KMS-11 (cell line): Measurements from ENCODE around the gene ASIP.
"Not testable (repeated sequence)": the region's sequence is repeated elsewhere in the genome, so short reads cannot be mapped to it uniquely, and the experiment has no call there.

ENCODE experiments used
- H2AFZ ChIP-seq: fragments of 200-600 bp; sonication (generic); 2 replicates; pipeline ENCODE4 v1.6.1; 2016; ENCODE audit warnings: antibody characterized with exemption, mixed run types, low read depth
- H3K27ac ChIP-seq: fragments of 200-600 bp; sonication (generic); 2 replicates; pipeline ENCODE4 v1.6.1; 2016; ENCODE audit warnings: mild to moderate bottlenecking, mixed run types
- H3K27me3 ChIP-seq: fragments of 200-600 bp; sonication (generic); 2 replicates; pipeline ENCODE4 v1.6.1; 2017; ENCODE audit warnings: mild to moderate bottlenecking, low read depth, mixed run types, moderate library complexity; ENCODE audit not compliant: insufficient read depth
- H3K36me3 ChIP-seq: fragments of 200-600 bp; sonication (generic); 2 replicates; pipeline ENCODE4 v1.6.1; 2017; ENCODE audit warnings: mild to moderate bottlenecking, mixed run types; ENCODE audit not compliant: insufficient read depth
- H3K4me1 ChIP-seq: fragments of 200-600 bp; sonication (generic); 2 replicates; pipeline ENCODE4 v1.6.1; 2016; ENCODE audit warnings: mild to moderate bottlenecking, low read depth, mixed run types; ENCODE audit not compliant: poor library complexity, severe bottlenecking
- H3K4me2 ChIP-seq: fragments of 200-600 bp; sonication (generic); 2 replicates; pipeline ENCODE4 v1.7.0; 2016; ENCODE audit warnings: mild to moderate bottlenecking, mixed run types
- H3K4me3 ChIP-seq: fragments of 200-600 bp; sonication (generic); IDR thresholded peaks from 2 replicates; pipeline ENCODE4 v1.6.1; 2017; ENCODE audit warnings: low read depth, low read length, mixed read lengths; ENCODE audit not compliant: insufficient read depth
- H3K79me2 ChIP-seq: fragments of 200-600 bp; sonication (generic); 2 replicates; pipeline ENCODE4 v1.6.1; 2016; ENCODE audit warnings: low read depth, mixed run types; ENCODE audit not compliant: insufficient read depth
- H3K9ac ChIP-seq: fragments of 200-600 bp; sonication (generic); 2 replicates; pipeline ENCODE4 v1.6.1; 2016; ENCODE audit warnings: mild to moderate bottlenecking, mixed run types
- H4K20me1 ChIP-seq: fragments of 200-600 bp; sonication (generic); 2 replicates; pipeline ENCODE4 v1.6.1; 2016; ENCODE audit warnings: mild to moderate bottlenecking, mixed run types; ENCODE audit not compliant: insufficient read depth
- TF ChIP-seq, protein P1 (sequence below): fragments of 200-600 bp; sonication (generic); conservative IDR thresholded peaks from 2 replicates; pipeline ENCODE4 v1.6.1; 2017; ENCODE audit warnings: low read depth, mild to moderate bottlenecking, antibody characterized with exemption, low read length, moderate library complexity, mixed read lengths

ASIP gene

GRCh38 chr20:34235875-34236274 is 5.3 kb upstream of the ASIP start:
- H3K27ac ChIP-seq, result no peak overlapping the region
- H3K36me3 ChIP-seq, result no peaks in the 10 kb centered on the region
- H2AFZ ChIP-seq, result no peak overlapping the region
- TF ChIP-seq, protein P1, sequence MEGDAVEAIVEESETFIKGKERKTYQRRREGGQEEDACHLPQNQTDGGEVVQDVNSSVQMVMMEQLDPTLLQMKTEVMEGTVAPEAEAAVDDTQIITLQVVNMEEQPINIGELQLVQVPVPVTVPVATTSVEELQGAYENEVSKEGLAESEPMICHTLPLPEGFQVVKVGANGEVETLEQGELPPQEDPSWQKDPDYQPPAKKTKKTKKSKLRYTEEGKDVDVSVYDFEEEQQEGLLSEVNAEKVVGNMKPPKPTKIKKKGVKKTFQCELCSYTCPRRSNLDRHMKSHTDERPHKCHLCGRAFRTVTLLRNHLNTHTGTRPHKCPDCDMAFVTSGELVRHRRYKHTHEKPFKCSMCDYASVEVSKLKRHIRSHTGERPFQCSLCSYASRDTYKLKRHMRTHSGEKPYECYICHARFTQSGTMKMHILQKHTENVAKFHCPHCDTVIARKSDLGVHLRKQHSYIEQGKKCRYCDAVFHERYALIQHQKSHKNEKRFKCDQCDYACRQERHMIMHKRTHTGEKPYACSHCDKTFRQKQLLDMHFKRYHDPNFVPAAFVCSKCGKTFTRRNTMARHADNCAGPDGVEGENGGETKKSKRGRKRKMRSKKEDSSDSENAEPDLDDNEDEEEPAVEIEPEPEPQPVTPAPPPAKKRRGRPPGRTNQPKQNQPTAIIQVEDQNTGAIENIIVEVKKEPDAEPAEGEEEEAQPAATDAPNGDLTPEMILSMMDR, result no peak
- H3K79me2 ChIP-seq, result no peaks in the 10 kb centered on the region
- no peak overlapping the region for H3K4me3 ChIP-seq
- no peaks in the 10 kb centered on the region for H4K20me1 ChIP-seq
- no peak overlapping the region for H3K9ac ChIP-seq
- no peak overlapping the region for H3K4me2 ChIP-seq
- H3K27me3 ChIP-seq, result no peaks in the 10 kb centered on the region
- H3K4me1 ChIP-seq, result peaks cover 13% of the 10 kb centered on the region

- H3K4me1 ChIP-seq, result peaks cover 32% of the 10 kb centered on the region
- no peak overlapping the region for H2AFZ ChIP-seq
- H3K27ac ChIP-seq, result no peak overlapping the region
- no peaks in the 10 kb centered on the region for H3K79me2 ChIP-seq
- H3K27me3 ChIP-seq, result no peaks in the 10 kb centered on the region
- no peak overlapping the region for H3K9ac ChIP-seq
- TF ChIP-seq, protein P1, result no peak
- no peaks in the 10 kb centered on the region for H4K20me1 ChIP-seq
- no peak overlapping the region for H3K4me3 ChIP-seq
- H3K36me3 ChIP-seq, result no peaks in the 10 kb centered on the region
- H3K4me2 ChIP-seq, result no peak overlapping the region
These were observed 3.3 kb upstream of the ASIP start for GRCh38 chr20:34237942-34238341.

- no peaks in the 10 kb centered on the region for H3K27me3 ChIP-seq
- H3K79me2 ChIP-seq, result no peaks in the 10 kb centered on the region
- no peak overlapping the region; the same call in 1 of the 2 replicates for H3K4me2 ChIP-seq
- H3K36me3 ChIP-seq, result no peaks in the 10 kb centered on the region
- H4K20me1 ChIP-seq, result no peaks in the 10 kb centered on the region
- no peak overlapping the region for H3K27ac ChIP-seq
- no peak overlapping the region for H3K4me3 ChIP-seq
- TF ChIP-seq, protein P1, result no peak
- no peak overlapping the region for H2AFZ ChIP-seq
- H3K4me1 ChIP-seq, result peaks cover 32% of the 10 kb centered on the region
- H3K9ac ChIP-seq, result no peak overlapping the region
These were observed 1.1 kb upstream of the ASIP start for GRCh38 chr20:34240121-34240520.

DNA sequence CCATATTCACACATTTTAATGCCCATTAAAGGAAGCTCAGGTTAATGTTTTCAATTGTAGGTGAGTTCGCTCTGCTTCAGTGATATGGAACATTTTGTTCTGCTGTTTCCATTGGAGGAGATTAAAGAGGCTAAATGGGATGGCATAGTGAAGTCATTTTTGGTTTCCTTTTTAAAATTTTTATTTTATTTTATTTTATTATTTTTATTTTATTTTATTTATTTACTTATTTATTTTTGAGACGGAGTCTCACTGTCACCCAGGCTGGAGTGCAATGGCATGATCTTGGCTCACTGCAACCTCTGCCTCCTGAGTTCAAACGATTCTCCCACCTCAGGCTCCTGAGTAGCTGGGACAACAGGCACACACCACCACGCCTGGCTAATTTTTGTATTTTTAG is 792 bp downstream of the ASIP start:
- not testable (repeated sequence) for H3K9ac ChIP-seq, H3K4me3 ChIP-seq, H2AFZ ChIP-seq, H4K20me1 ChIP-seq, H3K36me3 ChIP-seq, H3K79me2 ChIP-seq, H3K27me3 ChIP-seq
- Histone ChIP-seq H3K4me1 (peaks cover 32% of the 10 kb centered on the region), H3K4me2 (peak overlapping the region; percentile 14), H3K27ac (peak overlapping the region; percentile 33; the same call in 1 of the 2 replicates)

- Histone ChIP-seq H3K27ac (no peak overlapping the region), H3K4me2 (no peak overlapping the region), H3K9ac (no peak overlapping the region), H3K4me3 (no peak overlapping the region), H3K79me2 (no peaks in the 10 kb centered on the region), H3K36me3 (no peaks in the 10 kb centered on the region), H4K20me1 (no peaks in the 10 kb centered on the region), H2AFZ (no peak overlapping the region), H3K27me3 (no peaks in the 10 kb centered on the region), H3K4me1 (peaks cover 32% of the 10 kb centered on the region)
- TF ChIP-seq, protein P1, result no peak
These were observed 1.7 kb downstream of the ASIP start for GRCh38 chr20:34242879-34243278.
